DOHH2 (cell line): ENCODE results near the gene PRR36.

Experiments used
- CTCF ChIP-seq: fragments of 200-600 bp; sonication (generic); IDR thresholded peaks from one replicate; pipeline ENCODE4 v1.5.1; 2014; ENCODE audit warnings: antibody characterized with exemption, mild to moderate bottlenecking, low read depth, low read length; ENCODE audit not compliant: poor library complexity, severe bottlenecking
- EZH2phosphoT487 ChIP-seq: fragments of 200-600 bp; sonication (generic); IDR thresholded peaks from 2 replicates; pipeline ENCODE4 v1.6.1; 2017; ENCODE audit warnings: borderline replicate concordance, mild to moderate bottlenecking, antibody characterized with exemption, low read length, moderate library complexity, mixed read lengths

GRCh38 chr19:7855426-7856108 lies 18.6 kb downstream of the PRR36 start:
- TF ChIP-seq CTCF, result no peak
- TF ChIP-seq EZH2phosphoT487, result no peak
